Skeletal muscle satellite cell (primary cell): ENCODE data around the gene GPR137B.

Experiments used
- H3K27me3 ChIP-seq: 2 replicates; pipeline ENCODE4 v1.7.0; 2013; ENCODE audit warnings: low read length; ENCODE audit not compliant: control insufficient read depth, insufficient read depth
- H3K36me3 ChIP-seq: 2 replicates; pipeline ENCODE4 v1.7.0; 2013; ENCODE audit warnings: mild to moderate bottlenecking, control low read depth, low read length; ENCODE audit not compliant: insufficient read depth
- H3K4me1 ChIP-seq: 2 replicates; pipeline ENCODE4 v1.7.0; 2013; ENCODE audit warnings: low read length; ENCODE audit not compliant: control insufficient read depth, insufficient read depth
- H3K4me2 ChIP-seq: 2 replicates; pipeline ENCODE4 v1.7.0; 2013; ENCODE audit warnings: mild to moderate bottlenecking, low read length
- H3K4me3 ChIP-seq: 2 replicates; pipeline ENCODE4 v1.7.0; 2013; ENCODE audit warnings: low read length
- H3K9ac ChIP-seq: 2 replicates; pipeline ENCODE4 v1.7.0; 2013; ENCODE audit warnings: mild to moderate bottlenecking, low read depth, low read length, moderate library complexity
- H3K9me3 ChIP-seq: replicated peaks from 2 replicates; pipeline ENCODE4 v1.7.0; 2013; ENCODE audit warnings: mild to moderate bottlenecking, control low read depth, low read length

GPR137B gene

DNA sequence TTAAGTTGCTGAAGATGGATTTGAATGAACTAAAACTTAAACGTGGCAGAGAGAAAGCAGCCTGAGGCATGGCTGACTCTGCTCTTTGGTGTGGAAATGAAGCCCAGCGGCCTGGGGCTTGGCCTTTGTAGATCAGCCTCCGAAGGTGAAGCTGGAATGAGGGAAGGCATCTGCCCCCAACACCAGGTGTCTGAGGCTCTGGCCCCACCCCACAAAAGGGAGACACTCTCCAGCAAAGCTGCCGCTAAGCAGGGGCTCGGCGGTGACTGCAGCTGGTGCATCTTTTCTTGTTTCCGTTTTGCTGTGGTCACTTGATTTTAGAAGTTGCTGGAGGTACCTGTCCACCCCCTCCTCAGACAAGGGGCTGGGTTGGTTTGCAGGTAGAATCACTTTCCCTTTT is 39.3 kb upstream of the GPR137B start:
- H3K4me2 ChIP-seq: no peak overlapping the region
- no peaks in the 10 kb centered on the region for H3K36me3 ChIP-seq
- peaks cover 3% of the 10 kb centered on the region for H3K4me1 ChIP-seq
- H3K9ac ChIP-seq: no peak overlapping the region
- H3K4me3 ChIP-seq: no peak overlapping the region
- no peaks in the 10 kb centered on the region for H3K9me3 ChIP-seq
- H3K27me3 ChIP-seq: peaks cover 15% of the 10 kb centered on the region

DNA sequence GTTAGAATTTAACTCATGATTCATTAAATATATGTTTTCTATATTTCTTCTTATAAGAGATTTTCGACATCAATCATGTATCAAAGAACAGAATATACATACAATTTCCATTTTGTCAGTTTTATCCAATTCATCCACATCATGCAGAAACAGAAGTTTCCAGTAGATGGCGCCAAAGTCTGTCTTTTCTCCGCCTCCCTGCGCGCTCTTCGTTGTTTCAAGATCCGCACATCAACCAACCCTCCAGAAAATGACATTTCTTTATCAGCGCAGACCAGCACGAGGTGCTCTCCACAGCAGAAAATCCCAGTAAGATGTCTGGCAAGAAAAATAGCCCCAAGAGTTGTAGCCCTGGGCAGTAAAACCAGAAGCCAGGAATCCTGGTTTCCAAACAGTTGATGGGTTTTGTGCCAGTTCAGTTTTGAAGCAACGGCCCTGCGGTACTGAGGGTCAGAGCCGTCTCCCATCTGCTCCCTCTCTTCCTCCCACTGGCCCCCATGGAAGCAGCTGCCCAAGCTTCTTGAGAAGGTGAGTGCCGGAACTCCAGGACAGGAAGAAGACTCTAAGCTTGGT is 38.6 kb upstream of the GPR137B start:
- no peak overlapping the region for H3K9ac ChIP-seq
- H3K9me3 ChIP-seq: no peaks in the 10 kb centered on the region
- no peaks in the 10 kb centered on the region for H3K36me3 ChIP-seq
- peaks cover 15% of the 10 kb centered on the region for H3K27me3 ChIP-seq
- H3K4me3 ChIP-seq: no peak overlapping the region
- peaks cover 3% of the 10 kb centered on the region for H3K4me1 ChIP-seq
- H3K4me2 ChIP-seq: peak overlapping the region; percentile 74

DNA sequence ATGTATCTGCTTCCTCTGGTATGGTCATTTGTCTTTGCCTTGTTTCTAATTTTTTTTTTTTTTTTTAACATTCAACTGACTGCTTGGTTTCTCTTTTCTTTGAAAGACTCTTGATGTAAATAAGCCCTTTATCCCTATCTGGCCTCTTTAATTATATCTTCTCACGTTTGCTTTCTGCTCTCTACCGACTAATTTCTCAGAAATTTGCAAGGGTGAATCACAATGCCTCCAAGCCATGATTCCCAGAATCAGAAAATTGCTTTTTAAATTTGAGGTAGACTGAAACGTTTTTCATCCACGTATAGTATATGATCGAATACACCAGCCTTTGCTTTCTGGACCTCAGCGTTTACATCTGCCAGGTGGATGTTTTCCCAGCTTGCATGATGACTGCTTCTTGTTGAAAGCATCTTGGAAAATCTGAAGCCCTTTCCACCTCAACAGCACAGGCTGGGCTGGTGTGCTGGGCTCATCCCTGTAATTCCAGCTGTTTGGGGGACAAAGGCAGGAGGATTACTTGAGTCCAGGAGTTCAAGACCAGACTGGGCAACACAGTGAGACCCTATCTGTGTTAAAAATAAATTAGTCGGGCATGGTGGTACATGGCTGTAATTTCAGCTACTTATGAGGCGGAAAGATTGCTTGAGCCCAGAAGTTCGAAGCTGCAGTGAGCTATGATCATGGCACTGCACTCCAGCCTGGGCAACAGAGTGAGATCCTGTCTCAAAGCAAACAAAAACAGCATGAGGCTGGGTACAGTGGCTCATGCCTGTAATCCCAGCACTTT is 35.0 kb upstream of the GPR137B start:
- no peaks in the 10 kb centered on the region for H3K9me3 ChIP-seq

DNA sequence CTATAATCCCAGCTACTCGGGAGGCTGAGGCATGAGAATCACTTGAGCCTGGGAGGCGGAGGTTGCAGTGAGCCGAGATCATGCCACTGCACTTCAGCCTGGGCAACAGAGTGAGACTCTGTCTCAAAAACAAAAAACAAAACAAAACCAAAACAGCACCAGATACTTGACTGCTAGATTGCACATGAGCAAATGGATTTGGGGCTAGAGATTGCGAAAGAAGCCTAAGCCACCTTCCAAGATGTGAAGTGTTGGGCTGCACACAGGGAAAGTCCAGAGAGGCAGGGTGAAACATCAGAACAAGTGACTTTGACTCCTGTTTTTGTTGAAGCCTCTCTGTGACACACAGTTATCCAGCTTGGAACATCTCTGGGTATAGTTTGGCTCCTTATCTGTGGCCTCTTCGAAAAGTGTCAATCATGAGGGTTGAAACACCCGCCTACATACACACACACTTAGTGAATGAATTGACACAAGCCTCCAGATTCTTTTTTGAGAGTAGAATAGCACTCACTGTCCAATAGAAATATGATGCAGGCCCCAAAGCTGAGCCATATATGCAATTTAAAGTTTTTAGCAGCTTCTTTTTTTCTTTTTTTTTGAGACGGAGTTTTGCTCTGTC is 34.2 kb upstream of the GPR137B start:
- H3K36me3 ChIP-seq: no peaks in the 10 kb centered on the region
- no peak overlapping the region for H3K4me2 ChIP-seq
- no peak overlapping the region for H3K4me3 ChIP-seq
- peaks cover 10% of the 10 kb centered on the region for H3K27me3 ChIP-seq
- peaks cover 3% of the 10 kb centered on the region for H3K4me1 ChIP-seq
- no peaks in the 10 kb centered on the region for H3K9me3 ChIP-seq
- no peak overlapping the region for H3K9ac ChIP-seq

More for the DNA sequence above, 35.0 kb upstream of the GPR137B start:
- no peak overlapping the region for H3K4me2 ChIP-seq
- H3K4me3 ChIP-seq: no peak overlapping the region
- H3K4me1 ChIP-seq: peaks cover 3% of the 10 kb centered on the region
- no peak overlapping the region for H3K9ac ChIP-seq
- peaks cover 10% of the 10 kb centered on the region for H3K27me3 ChIP-seq
- H3K36me3 ChIP-seq: no peaks in the 10 kb centered on the region

DNA sequence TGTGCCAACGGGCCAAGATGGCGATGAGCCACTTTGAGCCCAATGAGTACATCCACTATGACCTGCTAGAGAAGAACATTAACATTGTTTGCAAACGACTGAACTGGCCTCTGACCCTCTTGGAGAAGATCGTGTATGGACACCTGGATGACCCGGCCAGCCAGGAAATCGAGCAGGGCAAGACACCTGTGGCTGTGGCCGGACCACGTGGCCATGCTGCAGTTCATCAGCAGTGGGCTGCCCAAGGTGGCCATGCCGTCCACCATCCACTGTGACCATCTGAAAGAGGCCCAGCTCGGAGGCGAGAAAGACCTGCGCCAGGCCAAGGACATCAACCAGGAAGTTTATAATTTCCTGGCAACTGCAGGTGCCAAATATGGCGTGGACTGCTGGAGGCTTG is 32.2 kb upstream of the GPR137B start:
- no peak overlapping the region for H3K9ac ChIP-seq
- H3K4me2 ChIP-seq: no peak overlapping the region
- H3K9me3 ChIP-seq: no peaks in the 10 kb centered on the region
- no peak overlapping the region for H3K4me3 ChIP-seq
- no peaks in the 10 kb centered on the region for H3K36me3 ChIP-seq
- no peaks in the 10 kb centered on the region for H3K4me1 ChIP-seq
- peaks cover 14% of the 10 kb centered on the region for H3K27me3 ChIP-seq

DNA sequence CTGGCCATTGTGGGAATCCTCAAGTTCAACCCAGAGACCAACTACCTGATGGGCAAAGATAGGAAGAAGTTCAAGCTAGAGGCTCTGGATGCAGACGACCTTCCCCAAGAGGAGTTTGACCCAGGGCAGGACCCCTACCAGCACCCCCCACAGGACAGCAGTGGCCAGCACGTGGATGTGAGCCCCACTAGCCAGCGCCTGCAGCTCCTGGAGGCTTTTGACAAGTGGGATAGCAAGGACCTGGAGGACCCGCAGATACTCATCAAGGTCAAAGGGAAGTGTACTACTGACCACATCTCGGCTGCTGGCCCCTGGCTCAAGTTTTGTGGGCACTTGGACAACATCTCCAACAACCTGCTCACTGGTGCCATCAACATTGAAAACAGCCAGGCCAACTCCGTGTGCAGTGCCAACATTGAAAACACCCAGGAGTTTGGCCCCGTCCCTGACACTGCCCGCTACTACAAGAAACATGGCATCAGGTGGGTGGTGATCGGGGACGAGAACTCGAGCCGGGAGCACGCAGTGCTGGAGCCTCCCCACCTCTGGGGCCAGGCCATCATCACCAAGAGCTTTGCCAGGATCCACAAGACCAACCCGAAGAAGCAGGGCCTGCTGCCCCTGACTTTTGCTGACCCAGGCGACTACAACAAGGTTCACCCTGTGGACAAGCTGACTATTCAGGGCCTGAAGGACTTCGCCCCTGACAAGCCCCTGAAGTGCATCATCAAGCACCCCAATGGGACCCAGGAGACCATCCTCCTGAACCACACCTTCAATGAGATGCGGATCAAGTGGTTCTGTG is 30.6 kb upstream of the GPR137B start:
- H3K4me3 ChIP-seq: no peak overlapping the region
- H3K4me2 ChIP-seq: no peak overlapping the region
- peaks cover 14% of the 10 kb centered on the region for H3K27me3 ChIP-seq
- no peaks in the 10 kb centered on the region for H3K36me3 ChIP-seq
- no peaks in the 10 kb centered on the region for H3K9me3 ChIP-seq
- H3K9ac ChIP-seq: no peak overlapping the region
- no peaks in the 10 kb centered on the region for H3K4me1 ChIP-seq

DNA sequence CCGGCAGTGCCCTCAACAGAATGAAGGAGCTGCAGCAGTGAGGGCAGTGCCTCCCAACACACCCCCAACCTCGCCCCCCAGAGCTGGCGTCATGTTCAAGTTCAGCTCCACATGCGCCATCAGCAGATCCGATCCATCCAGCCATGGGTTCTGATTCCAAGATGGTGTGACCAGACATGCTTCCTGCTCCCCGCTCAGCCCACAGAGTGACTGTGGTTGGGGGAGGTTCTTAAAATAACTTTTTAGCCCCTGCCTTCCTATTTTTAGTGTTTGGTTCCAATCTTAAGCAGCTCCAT is 30.1 kb upstream of the GPR137B start:
- no peak overlapping the region for H3K9ac ChIP-seq
- H3K4me2 ChIP-seq: no peak overlapping the region
- no peak overlapping the region for H3K4me3 ChIP-seq
- H3K27me3 ChIP-seq: peaks cover 12% of the 10 kb centered on the region
- H3K9me3 ChIP-seq: no peaks in the 10 kb centered on the region
- H3K36me3 ChIP-seq: no peaks in the 10 kb centered on the region
- no peaks in the 10 kb centered on the region for H3K4me1 ChIP-seq

DNA sequence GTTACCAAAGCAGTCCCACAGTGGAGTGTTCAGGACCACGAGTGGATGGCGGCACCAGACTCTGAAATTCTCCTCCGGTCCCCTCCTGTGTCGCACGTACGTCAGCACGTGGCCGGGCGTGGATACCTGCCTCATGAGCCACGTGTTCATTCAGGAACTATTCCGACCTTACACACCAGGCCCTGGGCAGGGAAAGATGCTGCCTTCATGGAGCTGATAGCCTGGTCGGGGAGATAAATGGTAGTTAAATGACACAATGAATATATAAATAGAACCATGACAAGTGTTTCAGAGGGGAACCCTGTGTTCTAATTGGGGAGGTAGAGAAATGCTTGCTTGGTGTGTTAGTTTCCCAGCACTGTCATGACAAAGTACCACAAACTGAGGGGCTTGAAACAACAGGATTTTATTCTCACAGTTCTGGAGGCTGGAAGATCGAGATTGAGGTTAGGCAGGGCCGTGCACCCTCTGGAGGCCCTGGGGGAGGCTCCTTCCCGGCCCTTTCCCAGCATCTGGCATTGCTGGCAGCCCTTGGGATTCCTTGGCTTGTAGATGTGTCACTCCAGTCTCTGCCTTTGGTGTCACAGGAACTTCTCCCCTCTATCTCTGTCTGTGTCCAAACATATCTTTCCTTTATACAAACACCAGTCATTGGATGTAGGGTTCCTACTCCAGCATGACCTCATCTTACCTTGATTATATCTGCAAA is 28.9 kb upstream of the GPR137B start:
- H3K9me3 ChIP-seq: no peaks in the 10 kb centered on the region
- no peaks in the 10 kb centered on the region for H3K4me1 ChIP-seq
- H3K36me3 ChIP-seq: no peaks in the 10 kb centered on the region
- H3K4me2 ChIP-seq: no peak overlapping the region
- H3K4me3 ChIP-seq: no peak overlapping the region
- no peak overlapping the region for H3K9ac ChIP-seq
- peaks cover 8% of the 10 kb centered on the region for H3K27me3 ChIP-seq

DNA sequence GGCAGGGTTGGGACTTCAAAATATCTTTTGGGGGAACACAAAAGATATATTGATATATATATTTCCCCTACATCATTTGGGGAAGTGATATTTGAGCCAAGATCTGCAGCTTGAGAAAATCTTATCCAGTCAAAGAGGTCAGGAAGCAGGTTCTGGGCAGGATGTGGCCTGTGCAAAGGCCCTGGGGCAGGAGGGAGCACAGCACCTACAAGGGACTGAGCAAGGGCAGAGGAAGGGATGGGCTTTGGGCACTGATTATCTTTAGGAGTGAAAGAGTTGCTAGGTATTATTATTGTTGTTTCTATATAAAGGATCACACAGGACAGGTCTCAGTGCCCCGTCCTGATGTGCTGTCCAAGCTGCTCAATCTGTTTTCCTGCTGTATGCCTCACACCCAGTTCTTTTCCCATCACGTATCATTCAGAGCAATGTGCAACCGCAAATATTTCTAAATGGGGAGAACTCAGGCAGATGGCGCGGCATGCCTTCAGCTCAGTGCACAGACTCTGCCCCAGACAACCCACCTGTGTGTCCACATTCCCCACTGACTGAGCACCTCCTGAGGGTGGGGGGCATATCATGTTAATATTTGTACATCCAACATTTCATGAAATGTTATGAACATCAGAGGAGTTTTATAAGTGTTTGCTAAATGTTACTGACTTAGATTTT is 28.1 kb upstream of the GPR137B start:
- H3K4me2 ChIP-seq: no peak overlapping the region
- H3K36me3 ChIP-seq: no peaks in the 10 kb centered on the region
- H3K9ac ChIP-seq: no peak overlapping the region
- peaks cover 8% of the 10 kb centered on the region for H3K27me3 ChIP-seq
- H3K4me3 ChIP-seq: no peak overlapping the region
- no peaks in the 10 kb centered on the region for H3K4me1 ChIP-seq
- H3K9me3 ChIP-seq: no peaks in the 10 kb centered on the region

DNA sequence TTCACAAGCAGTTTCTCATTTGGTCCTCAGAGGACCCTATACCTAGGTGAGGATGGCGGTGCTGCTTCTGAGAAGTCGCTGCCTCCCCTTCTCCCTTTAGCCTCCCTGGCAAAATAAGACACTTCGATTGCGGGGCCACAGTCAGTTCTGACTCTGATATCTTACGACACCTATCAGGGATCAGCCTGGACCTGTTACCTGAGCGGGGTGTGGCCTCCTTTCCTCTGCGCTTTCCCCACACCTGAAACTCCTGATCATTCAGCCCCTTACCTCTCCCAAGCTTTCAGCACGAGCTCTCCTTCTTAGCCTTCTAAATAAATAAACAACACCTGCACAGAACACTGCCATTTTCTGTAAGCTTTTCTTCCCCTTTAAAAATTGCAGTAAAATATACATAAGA is 24.6 kb upstream of the GPR137B start:
- Histone ChIP-seq H3K9ac (no peak overlapping the region), H3K36me3 (no peaks in the 10 kb centered on the region), H3K9me3 (no peaks in the 10 kb centered on the region), H3K4me1 (no peaks in the 10 kb centered on the region), H3K4me3 (no peak overlapping the region), H3K4me2 (no peak overlapping the region), H3K27me3 (peaks cover 10% of the 10 kb centered on the region)
